Esophagus squamous epithelium (tissue), 5 donors: ENCODE measurements around the gene FHOD3. TPM values are rescaled to one million over a fixed set of nuclear protein-coding genes. Genes with fewer than 3 reads are reported as not detected.

Experiments used
- DNase-seq: peaks from one replicate; lab custom pipeline; 2025; lab: John Stamatoyannopoulos, UW
- H3K27ac ChIP-seq, 4 donors: fragments of 200-600 bp; sonication (generic); one replicate each; pipeline ENCODE4 v1.5.1; 2016 to 2019; ENCODE audit warnings: mild to moderate bottlenecking in 1 of 4
- H3K27me3 ChIP-seq, 4 donors: fragments of 200-600 bp; sonication (generic); 1 replicate in 3 of 4; 2 replicates in 1 of 4; pipeline versions ENCODE4 v1.5.1 to v1.6.0; 2017 to 2021; ENCODE audit warnings: antibody characterized with exemption in 1 of 4
- H3K36me3 ChIP-seq, 3 donors: fragments of 200-600 bp; sonication (generic); one replicate each; pipeline ENCODE4 v1.5.1; 2016 to 2019
- H3K4me1 ChIP-seq, 3 donors: fragments of 200-600 bp; sonication (generic); one replicate each; pipeline ENCODE4 v1.5.1; 2017 to 2019
- H3K4me3 ChIP-seq, 4 donors: fragments of 200-600 bp; sonication (generic); 1 replicate in 3 of 4; 2 replicates in 1 of 4; pipeline ENCODE4 v1.5.1; 2016 to 2019; ENCODE audit warnings: mild to moderate bottlenecking in 2 of 4, moderate library complexity in 1 of 4
- H3K9me3 ChIP-seq, 3 donors: fragments of 200-600 bp; sonication (generic); one replicate each; pipeline ENCODE4 v1.5.1; 2016 to 2019
- POLR2A ChIP-seq, 4 donors: fragments of 450-650 bp; IDR thresholded peaks; one replicate each; pipeline ENCODE4 v1.6.1; 2017; ENCODE audit warnings: antibody characterized with exemption in 4 of 4, mild to moderate bottlenecking in 4 of 4, moderate library complexity in 3 of 4
- WGBS, 2 donors: methylation state at CpG; one replicate each; pipeline ENCODE4 v1.1.5; 2018; 5-methylcytosine and 5-hydroxymethylcytosine counted together
- intact Hi-C: fragments of 100-400 bp; cut with DNase I; formaldehyde crosslinking; loops from one replicate; pipeline ENCODE4 v1.15.0; 2022
- total RNA-seq, 4 donors: library from RNA; depleted of rRNA; stranded (reverse); fragments of >200 nt; gene quantifications; one replicate each; pipeline ENCODE4 v1.1.0, GENCODE V29; 2016
- TF ChIP-seq, protein P1 (sequence below), 6 experiments: fragments of 450-650 bp in 4 of 6; fragments of 200-600 bp in 2 of 6; sonication (generic) in 2 of 6; IDR thresholded peaks; one replicate each; pipeline ENCODE4 v1.5.1; 2016 to 2019; ENCODE audit warnings: antibody characterized with exemption in 6 of 6, mild to moderate bottlenecking in 4 of 6, moderate library complexity in 4 of 6
- donor health status: DM: yes; HTN: yes; CAD: no.

FHOD3 gene
- total RNA-seq, 4 donors from 2014 or later, result 3.1 to 29.6 (median 5.7) TPM

DNA sequence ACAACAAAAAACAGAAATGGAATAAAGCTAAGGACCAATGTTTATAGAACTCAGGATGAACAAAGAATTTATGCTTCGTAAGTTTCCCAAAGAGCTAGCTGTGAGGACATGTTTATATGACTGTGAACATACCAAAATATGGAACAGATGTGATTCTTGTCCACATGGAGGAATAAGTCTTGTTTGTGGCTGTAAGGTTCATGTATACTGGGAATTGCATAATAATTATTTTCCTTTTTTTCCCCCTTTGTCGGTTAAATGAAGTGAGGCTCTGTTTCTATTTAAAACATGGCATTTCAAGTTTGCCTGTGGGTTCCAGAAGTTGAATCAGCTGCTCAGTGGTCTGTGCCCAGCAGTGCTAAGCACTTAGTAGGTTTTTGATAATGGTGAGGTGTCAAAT is 108.1 kb downstream of the FHOD3 start:
- no peaks in the 10 kb centered on the region for H3K9me3 ChIP-seq
- H3K36me3 ChIP-seq, result no peaks in the 10 kb centered on the region
- H3K27me3 ChIP-seq, result no peaks in the 10 kb centered on the region
- no peak for TF ChIP-seq POLR2A (IDR thresholded peaks at IDR 0.05)
- TF ChIP-seq, protein P1, sequence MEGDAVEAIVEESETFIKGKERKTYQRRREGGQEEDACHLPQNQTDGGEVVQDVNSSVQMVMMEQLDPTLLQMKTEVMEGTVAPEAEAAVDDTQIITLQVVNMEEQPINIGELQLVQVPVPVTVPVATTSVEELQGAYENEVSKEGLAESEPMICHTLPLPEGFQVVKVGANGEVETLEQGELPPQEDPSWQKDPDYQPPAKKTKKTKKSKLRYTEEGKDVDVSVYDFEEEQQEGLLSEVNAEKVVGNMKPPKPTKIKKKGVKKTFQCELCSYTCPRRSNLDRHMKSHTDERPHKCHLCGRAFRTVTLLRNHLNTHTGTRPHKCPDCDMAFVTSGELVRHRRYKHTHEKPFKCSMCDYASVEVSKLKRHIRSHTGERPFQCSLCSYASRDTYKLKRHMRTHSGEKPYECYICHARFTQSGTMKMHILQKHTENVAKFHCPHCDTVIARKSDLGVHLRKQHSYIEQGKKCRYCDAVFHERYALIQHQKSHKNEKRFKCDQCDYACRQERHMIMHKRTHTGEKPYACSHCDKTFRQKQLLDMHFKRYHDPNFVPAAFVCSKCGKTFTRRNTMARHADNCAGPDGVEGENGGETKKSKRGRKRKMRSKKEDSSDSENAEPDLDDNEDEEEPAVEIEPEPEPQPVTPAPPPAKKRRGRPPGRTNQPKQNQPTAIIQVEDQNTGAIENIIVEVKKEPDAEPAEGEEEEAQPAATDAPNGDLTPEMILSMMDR (IDR thresholded peaks at IDR 0.05), result no peak
- H3K4me3 ChIP-seq, result no peak overlapping the region
- intact Hi-C loops, result loop anchor here (10.0 kb wide), 1 partner anchor 101 kb away; no protein-coding TSS in a partner anchor
- H3K27ac ChIP-seq, result no peak overlapping the region
- H3K4me1 ChIP-seq, result peaks cover 0 to 22% (median 0%) of the 10 kb centered on the region in 3 donors
- DNase-seq, result no peak
- WGBS, 2 donors, result 80 to 89% methylated on average over 2 of the region's 2 CpGs

DNA sequence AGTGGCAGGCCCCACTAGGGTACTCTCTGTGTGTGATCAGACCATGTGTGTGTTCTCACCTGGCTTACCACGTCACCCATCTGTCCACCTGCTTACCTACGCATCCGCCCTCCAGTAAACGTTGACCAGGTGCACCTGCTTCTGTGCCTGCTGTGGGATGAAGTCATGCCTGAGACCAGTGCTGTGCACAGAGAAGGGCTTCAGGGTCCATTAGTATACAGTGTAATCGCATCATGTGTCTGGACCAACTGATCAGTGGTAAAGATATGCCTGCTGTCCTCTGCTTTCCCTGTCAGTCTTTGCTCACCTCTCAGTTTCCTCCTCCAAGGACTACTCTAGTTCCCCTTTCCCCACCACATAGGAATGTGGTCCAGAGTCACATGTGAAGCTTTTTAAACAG is 109.3 kb downstream of the FHOD3 start:
- no peaks in the 10 kb centered on the region for H3K27me3 ChIP-seq
- no peak for TF ChIP-seq POLR2A (IDR thresholded peaks at IDR 0.05)
- TF ChIP-seq, protein P1 (IDR thresholded peaks at IDR 0.05), result no peak
- 85 to 86% methylated on average over 5 of the region's 5 CpGs for WGBS, 2 donors
- H3K36me3 ChIP-seq, result no peaks in the 10 kb centered on the region
- peaks cover 0 to 12% (median 0%) of the 10 kb centered on the region in 3 donors for H3K4me1 ChIP-seq
- intact Hi-C loops, result loop anchor here (10.0 kb wide), 1 partner anchor 102 kb away; no protein-coding TSS in a partner anchor
- DNase-seq, result no peak
- H3K27ac ChIP-seq, result no peak overlapping the region
- H3K9me3 ChIP-seq, result no peaks in the 10 kb centered on the region
- H3K4me3 ChIP-seq, result no peak overlapping the region

DNA sequence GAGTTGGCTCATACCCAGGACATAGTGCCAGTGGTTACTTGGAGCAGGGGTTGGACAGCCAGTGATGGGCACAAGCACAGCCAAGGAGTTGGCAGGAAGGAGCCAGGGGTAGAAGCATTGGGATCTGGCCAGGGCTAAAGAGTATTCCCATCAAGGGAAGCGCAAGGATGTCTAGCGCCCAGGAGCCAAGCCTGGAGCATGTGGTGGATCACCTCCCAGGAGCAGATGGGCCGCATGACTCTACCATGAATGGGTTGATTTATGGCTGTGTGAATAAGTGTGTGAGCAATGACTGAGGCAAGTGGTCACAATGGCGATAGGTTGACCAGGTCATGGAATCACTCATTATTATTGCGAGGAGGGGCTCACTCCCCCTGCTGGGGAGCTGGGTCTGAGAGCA is 111.1 kb downstream of the FHOD3 start:
- no peaks in the 10 kb centered on the region for H3K9me3 ChIP-seq
- no peak for TF ChIP-seq POLR2A (IDR thresholded peaks at IDR 0.05)
- TF ChIP-seq, protein P1 (IDR thresholded peaks at IDR 0.05), result no peak
- intact Hi-C loops, result loop anchor here (10.0 kb wide), 1 partner anchor 104 kb away; no protein-coding TSS in a partner anchor
- no peaks in the 10 kb centered on the region for H3K36me3 ChIP-seq
- no peaks in the 10 kb centered on the region for H3K27me3 ChIP-seq
- no peak overlapping the region for H3K4me3 ChIP-seq
- H3K4me1 ChIP-seq, result no peaks in the 10 kb centered on the region
- DNase-seq, result no peak
- 75 to 97% methylated on average over 2 to 5 of the region's 5 CpGs for WGBS, 2 donors
- H3K27ac ChIP-seq, result no peak overlapping the region

DNA sequence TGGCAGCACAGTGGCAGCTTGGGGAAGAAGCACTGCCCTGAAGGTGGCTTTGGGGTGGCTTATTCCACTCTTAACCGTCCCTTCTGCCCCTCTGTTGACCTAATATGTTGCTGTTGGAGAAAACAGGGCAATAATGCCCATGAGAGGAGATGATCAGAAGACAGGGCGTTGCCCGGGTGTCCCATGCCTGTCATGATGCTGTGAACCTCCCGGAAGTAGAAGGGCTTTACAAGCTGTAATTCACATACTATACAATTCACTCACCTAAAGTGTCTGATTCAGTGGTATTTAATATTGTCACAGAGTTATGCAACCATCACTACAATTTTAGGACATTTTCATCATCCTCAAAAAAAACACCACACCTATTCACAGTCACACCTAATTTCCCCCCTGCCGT is 112.3 kb downstream of the FHOD3 start:
- no peaks in the 10 kb centered on the region for H3K4me1 ChIP-seq
- no peaks in the 10 kb centered on the region for H3K36me3 ChIP-seq
- no peaks in the 10 kb centered on the region for H3K27me3 ChIP-seq
- no peaks in the 10 kb centered on the region for H3K9me3 ChIP-seq
- DNase-seq, result no peak
- intact Hi-C loops, result loop anchor here (10.0 kb wide), 1 partner anchor 105 kb away; no protein-coding TSS in a partner anchor
- H3K4me3 ChIP-seq, result no peak overlapping the region
- no peak overlapping the region for H3K27ac ChIP-seq
- no peak for TF ChIP-seq POLR2A (IDR thresholded peaks at IDR 0.05)
- TF ChIP-seq, protein P1 (IDR thresholded peaks at IDR 0.05), result no peak
- WGBS, 2 donors, result 92 to 98% methylated on average over 3 to 4 of the region's 5 CpGs

DNA sequence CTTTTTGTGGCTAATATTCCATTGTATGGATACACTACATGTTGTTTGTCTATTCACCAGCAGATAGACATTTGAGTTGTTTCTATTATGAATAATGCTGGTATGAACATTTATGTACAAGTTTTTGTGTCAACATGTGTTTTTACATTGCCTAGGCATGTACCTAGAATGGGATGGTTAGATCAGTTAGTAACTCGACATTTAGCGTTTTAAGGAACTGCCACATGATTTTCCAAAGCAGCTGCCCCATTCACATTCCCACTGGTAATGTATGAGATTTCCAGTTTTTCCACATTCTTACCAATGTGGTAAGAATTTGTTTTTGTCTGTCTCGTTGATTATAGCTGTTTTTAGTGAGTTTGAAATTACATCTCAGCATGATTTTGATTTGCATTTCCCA is 112.8 kb downstream of the FHOD3 start:
- Histone ChIP-seq H3K4me1 (no peaks in the 10 kb centered on the region), H3K27ac (no peak overlapping the region), H3K4me3 (no peak overlapping the region), H3K36me3 (no peaks in the 10 kb centered on the region), H3K9me3 (no peaks in the 10 kb centered on the region), H3K27me3 (no peaks in the 10 kb centered on the region)
- WGBS, 2 donors, result 44 to 62% methylated on average over 3 of the region's 3 CpGs
- DNase-seq, result no peak
- TF ChIP-seq, protein P1 (IDR thresholded peaks at IDR 0.05), result no peak
- intact Hi-C loops, result no loop called here
